Parathyroid adenoma (tissue), 2 donors: ENCODE data around the gene CFLAR.

Experiments used
- H2AFZ ChIP-seq: fragments of 300-600 bp; sonication (generic); one replicate; pipeline ENCODE4 v1.7.0; 2017; ENCODE audit warnings: antibody characterized with exemption, mild to moderate bottlenecking
- H3K27ac ChIP-seq: fragments of 300-600 bp; sonication (generic); one replicate; pipeline ENCODE4 v1.7.0; 2017
- H3K27me3 ChIP-seq: fragments of 300-600 bp; sonication (generic); one replicate; pipeline ENCODE4 v1.7.0; 2017; ENCODE audit warnings: low read length; ENCODE audit not compliant: control insufficient read depth, insufficient read depth
- H3K36me3 ChIP-seq: fragments of 300-600 bp; sonication (generic); one replicate; pipeline ENCODE4 v1.7.0; 2017; ENCODE audit warnings: low read length; ENCODE audit not compliant: control insufficient read depth, insufficient read depth
- H3K4me1 ChIP-seq: fragments of 300-600 bp; sonication (generic); one replicate; pipeline ENCODE4 v1.7.0; 2017; ENCODE audit warnings: control low read depth
- H3K4me2 ChIP-seq: fragments of 300-600 bp; sonication (generic); one replicate; pipeline ENCODE4 v1.7.0; 2017; ENCODE audit warnings: low read length
- H3K4me3 ChIP-seq: fragments of 300-600 bp; sonication (generic); one replicate; pipeline ENCODE4 v1.7.0; 2017; ENCODE audit warnings: low read depth, low read length
- H3K79me2 ChIP-seq: fragments of 300-600 bp; sonication (generic); one replicate; pipeline ENCODE4 v1.7.0; 2017; ENCODE audit warnings: control low read depth
- H3K9ac ChIP-seq: fragments of 300-600 bp; sonication (generic); one replicate; pipeline ENCODE4 v1.7.0; 2017; ENCODE audit warnings: mild to moderate bottlenecking
- H3K9me3 ChIP-seq: fragments of 300-600 bp; sonication (generic); one replicate; pipeline ENCODE4 v1.7.0; 2017; ENCODE audit warnings: low read length; ENCODE audit not compliant: control insufficient read depth
- CTCF ChIP-seq: fragments of 300-600 bp; sonication (generic); IDR thresholded peaks from one replicate; pipeline ENCODE4 v1.7.0; 2017; ENCODE audit warnings: antibody characterized with exemption, mild to moderate bottlenecking
- donor health status: primary hyperparathyroidism.

The CFLAR gene

DNA sequence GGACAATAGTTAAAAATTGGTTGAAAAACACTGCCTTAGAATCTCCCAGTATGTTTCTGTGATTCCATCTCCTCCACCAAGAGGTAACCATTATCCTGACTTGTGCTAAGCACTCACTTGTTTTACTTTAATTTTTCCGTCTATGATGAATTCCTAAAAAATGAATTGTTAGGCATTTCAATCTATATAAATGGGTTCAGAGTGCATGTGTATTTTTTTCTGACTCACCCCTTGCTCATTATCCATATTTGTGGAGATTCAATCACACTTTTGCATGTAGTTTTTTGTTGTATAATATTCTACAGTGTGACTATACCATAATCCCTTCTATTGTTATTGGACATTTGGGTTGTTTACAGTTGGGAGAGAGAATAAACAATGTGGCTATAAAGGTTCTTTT lies 42.9 kb upstream of the CFLAR start:
- Histone ChIP-seq H3K27ac (no peak overlapping the region), H3K79me2 (peaks cover 32% of the 10 kb centered on the region), H3K9me3 (no peaks in the 10 kb centered on the region), H3K27me3 (no peaks in the 10 kb centered on the region), H3K9ac (no peak overlapping the region), H2AFZ (no peak overlapping the region), H3K4me1 (no peaks in the 10 kb centered on the region), H3K4me2 (no peak overlapping the region), H3K36me3 (no peaks in the 10 kb centered on the region), H3K4me3 (no peak overlapping the region)
- TF ChIP-seq CTCF, result no peak

- no peaks in the 10 kb centered on the region for H3K9me3 ChIP-seq
- no peaks in the 10 kb centered on the region for H3K36me3 ChIP-seq
- H3K4me3 ChIP-seq, result no peak overlapping the region
- no peak overlapping the region for H3K4me2 ChIP-seq
- no peak overlapping the region for H3K9ac ChIP-seq
- H3K27ac ChIP-seq, result no peak overlapping the region
- TF ChIP-seq CTCF, result no peak
- no peak overlapping the region for H2AFZ ChIP-seq
- no peaks in the 10 kb centered on the region for H3K27me3 ChIP-seq
- H3K4me1 ChIP-seq, result no peaks in the 10 kb centered on the region
- H3K79me2 ChIP-seq, result peaks cover 24% of the 10 kb centered on the region
Observed at GRCh38 chr2:201074996-201075395, 41.0 kb upstream of the CFLAR start.

- no peak overlapping the region for H3K27ac ChIP-seq
- H3K4me3 ChIP-seq, result no peak overlapping the region
- peaks cover 8% of the 10 kb centered on the region for H3K79me2 ChIP-seq
Observed at GRCh38 chr2:201084863-201085262, 31.1 kb upstream of the CFLAR start.

GRCh38 chr2:201090574-201090973 lies 25.4 kb upstream of the CFLAR start:
- TF ChIP-seq CTCF, result no peak
- Histone ChIP-seq H3K4me3 (no peak overlapping the region), H3K79me2 (no peaks in the 10 kb centered on the region), H3K27me3 (no peaks in the 10 kb centered on the region), H3K4me1 (no peaks in the 10 kb centered on the region), H3K4me2 (no peak overlapping the region), H3K36me3 (no peaks in the 10 kb centered on the region), H2AFZ (no peak overlapping the region), H3K27ac (no peak overlapping the region), H3K9ac (no peak overlapping the region), H3K9me3 (no peaks in the 10 kb centered on the region)

More at GRCh38 chr2:201084863-201085262, 31.1 kb upstream of the CFLAR start:
- Histone ChIP-seq H3K9ac (no peak overlapping the region), H3K4me1 (no peaks in the 10 kb centered on the region), H3K27me3 (no peaks in the 10 kb centered on the region), H3K36me3 (no peaks in the 10 kb centered on the region), H3K9me3 (no peaks in the 10 kb centered on the region), H3K4me2 (no peak overlapping the region), H2AFZ (no peak overlapping the region)
- no peak for TF ChIP-seq CTCF

DNA sequence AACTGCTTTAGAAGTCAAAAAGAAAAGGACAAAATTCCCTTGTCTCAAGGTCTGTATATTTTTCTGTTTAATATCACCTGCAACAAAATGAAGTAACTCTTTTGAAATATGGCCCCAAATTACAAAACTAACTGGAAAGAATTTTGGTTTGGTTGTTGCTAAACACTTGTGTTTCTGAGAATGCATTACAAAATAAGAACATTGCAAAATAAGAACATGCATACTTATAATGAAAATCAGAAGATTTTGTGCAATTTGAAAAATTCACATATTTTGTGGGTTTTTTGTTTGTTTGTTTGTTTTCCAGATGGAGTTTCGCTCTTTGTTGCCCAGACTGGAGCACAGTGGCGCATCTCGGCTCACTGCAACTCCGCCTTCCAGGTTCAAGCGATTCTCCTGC lies 22.4 kb upstream of the CFLAR start:
- no peak overlapping the region for H3K4me3 ChIP-seq
- H3K27ac ChIP-seq, result no peak overlapping the region
- no peak for TF ChIP-seq CTCF
- H3K9me3 ChIP-seq, result no peaks in the 10 kb centered on the region
- no peak overlapping the region for H2AFZ ChIP-seq
- H3K27me3 ChIP-seq, result no peaks in the 10 kb centered on the region
- no peaks in the 10 kb centered on the region for H3K4me1 ChIP-seq
- H3K36me3 ChIP-seq, result no peaks in the 10 kb centered on the region
- no peaks in the 10 kb centered on the region for H3K79me2 ChIP-seq
- H3K4me2 ChIP-seq, result no peak overlapping the region
- H3K9ac ChIP-seq, result no peak overlapping the region
